Measurements from ENCODE around the gene KAT5. TPM values are rescaled to one million over a fixed set of nuclear protein-coding genes. Genes with fewer than 3 reads are reported as not detected.

The KAT5 gene
- total and polyA plus RNA-seq, 2 of the 13 experiments (the other 11 are each of a cell fraction or from before 2014, with no cell fraction given): 35.2 to 48.3 TPM

- TF ChIP-seq REST (IDR thresholded peaks at IDR 0.05; ENCODE audit: borderline replicate concordance in 1 of 2, low read depth in 1 of 2, low read length in 2 of 2) (no peak), NR2F6 (IDR thresholded peaks at IDR 0.05) (no peak), NR2F6 (CRISPR knock-in tag; IDR thresholded peaks at IDR 0.05) (0 out of 2 replicates have a peak, but pooled peaks have one; percentile 13), ZSCAN25 (CRISPR knock-in tag; IDR thresholded peaks at IDR 0.05) (peak; percentile 88), ZSCAN29 (CRISPR knock-in tag; conservative IDR thresholded peaks at IDR 0.05) (no peak), ZNF660 (CRISPR knock-in tag; IDR thresholded peaks at IDR 0.05; ENCODE audit: borderline replicate concordance, low read depth) (no peak), NFE2L1 (CRISPR knock-in tag; IDR thresholded peaks at IDR 0.05; ENCODE audit: borderline replicate concordance) (no peak), RFXAP (CRISPR knock-in tag; IDR thresholded peaks at IDR 0.05; ENCODE audit: borderline replicate concordance) (peak; percentile 27; the same call in 1 of the 2 replicates), PAX8 (CRISPR knock-in tag; IDR thresholded peaks at IDR 0.05; ENCODE audit: borderline replicate concordance) (peak; percentile 61; the same call in 1 of the 2 replicates), ATF1 (CRISPR knock-in tag; IDR thresholded peaks at IDR 0.05) (no peak), ZNF3 (CRISPR knock-in tag; IDR thresholded peaks at IDR 0.05) (no peak), GZF1 (CRISPR knock-in tag; IDR thresholded peaks at IDR 0.05) (no peak; the same call in 1 of the 2 replicates), ZNF264 (CRISPR knock-in tag; IDR thresholded peaks at IDR 0.05) (no peak), POGZ (CRISPR knock-in tag; IDR thresholded peaks at IDR 0.05) (no peak), USF2 (IDR thresholded peaks at IDR 0.05; ENCODE audit: low read depth, low read length) (no peak), USF2 (CRISPR knock-in tag; IDR thresholded peaks at IDR 0.05; ENCODE audit: borderline replicate concordance) (no peak), RFX1 (IDR thresholded peaks at IDR 0.05) (no peak), ZIK1 (CRISPR knock-in tag; IDR thresholded peaks at IDR 0.05; ENCODE audit: borderline replicate concordance, low read depth) (peak; percentile 81; the same call in 1 of the 2 replicates), ZNF652 (CRISPR knock-in tag; IDR thresholded peaks at IDR 0.05; ENCODE audit: borderline replicate concordance, low read depth) (no peak), ARNTL (CRISPR knock-in tag; IDR thresholded peaks at IDR 0.05) (peak; percentile 76; the same call in 1 of the 2 replicates), GTF3A (CRISPR knock-in tag; conservative IDR thresholded peaks at IDR 0.05) (0 out of 2 replicates have a peak, but pooled peaks have one; percentile 27), ZMYM4 (CRISPR knock-in tag; IDR thresholded peaks at IDR 0.05) (peak; percentile 49; the same call in 1 of the 2 replicates), ZNF75D (CRISPR knock-in tag; IDR thresholded peaks at IDR 0.05; ENCODE audit: borderline replicate concordance) (no peak), ZMAT3 (CRISPR knock-in tag; conservative IDR thresholded peaks at IDR 0.05) (peak; percentile 95), ZBTB25 (CRISPR knock-in tag; IDR thresholded peaks at IDR 0.05) (peak; percentile 84; the same call in 1 of the 2 replicates)
These were observed 8.3 kb downstream of the KAT5 start, which contains the start of gene RNASEH2C (continued) for GRCh38 chr11:65720211-65720934.
